ENCODE measurements around the gene GUCY1A2.

Gene GUCY1A2

DNA sequence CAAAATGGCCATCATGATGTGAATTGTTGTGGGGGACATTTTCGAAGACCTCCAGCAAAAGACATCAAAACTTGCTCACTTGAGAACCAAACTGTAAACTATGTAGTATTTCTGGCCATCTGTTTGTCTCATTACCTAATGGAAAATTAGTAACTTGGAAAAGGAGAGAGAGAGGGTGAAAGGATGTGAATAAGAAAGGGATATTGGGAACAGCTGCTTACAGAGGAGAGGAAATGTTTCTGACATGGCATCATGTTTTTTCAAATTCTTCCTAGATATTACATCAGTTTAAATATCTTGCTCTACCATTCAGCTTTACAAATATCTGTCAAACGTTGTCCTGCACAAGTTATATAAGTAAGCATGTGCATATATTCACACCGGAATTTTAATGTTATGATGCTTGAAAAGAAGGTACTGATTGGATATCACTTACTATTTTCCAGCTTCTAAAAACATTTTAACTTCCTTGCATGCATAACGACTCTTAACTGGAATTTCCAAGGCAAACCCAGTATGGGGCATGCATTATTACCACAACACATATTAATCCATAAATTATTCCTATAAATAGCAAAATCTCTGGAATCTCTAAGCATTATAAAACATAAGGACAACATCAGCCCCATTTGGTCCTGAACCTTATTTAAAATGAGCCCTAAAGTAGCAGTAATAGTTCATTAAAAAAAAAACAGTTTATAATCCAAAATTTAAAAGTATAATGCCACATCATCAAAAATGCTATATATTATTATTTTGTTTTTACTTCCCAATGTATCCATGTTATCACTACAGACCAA is 20.0 kb downstream of the GUCY1A2 start:
- no peak for DNase-seq

- no peak for DNase-seq
Observed at GRCh38 chr11:106997227-106997626, 21.0 kb downstream of the GUCY1A2 start.

GRCh38 chr11:106996691-106997090 is 21.6 kb downstream of the GUCY1A2 start:
- no peak for DNase-seq

DNA sequence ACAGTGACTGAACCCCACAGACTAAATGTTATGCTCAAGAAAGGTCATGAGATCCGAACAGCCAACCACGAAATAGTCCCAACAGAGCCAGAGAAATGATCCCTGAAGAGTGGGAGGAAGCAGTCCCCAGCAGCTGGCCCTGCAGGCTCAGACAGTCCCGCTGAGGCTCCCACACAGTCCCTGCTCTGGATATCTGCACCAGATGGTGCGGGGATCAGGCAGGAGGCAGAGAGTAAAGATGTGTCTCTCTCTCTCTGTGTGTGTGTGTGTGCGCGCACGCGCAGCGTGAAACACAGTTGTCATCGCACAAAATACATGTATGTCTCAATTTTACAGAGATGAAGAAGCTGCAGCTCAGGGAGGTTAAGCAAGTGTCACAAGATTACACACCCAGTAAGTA is 27.9 kb downstream of the GUCY1A2 start:
- no peak for DNase-seq

- DNase-seq: no peak
Observed at GRCh38 chr11:106989078-106989455, 29.2 kb downstream of the GUCY1A2 start.

DNA sequence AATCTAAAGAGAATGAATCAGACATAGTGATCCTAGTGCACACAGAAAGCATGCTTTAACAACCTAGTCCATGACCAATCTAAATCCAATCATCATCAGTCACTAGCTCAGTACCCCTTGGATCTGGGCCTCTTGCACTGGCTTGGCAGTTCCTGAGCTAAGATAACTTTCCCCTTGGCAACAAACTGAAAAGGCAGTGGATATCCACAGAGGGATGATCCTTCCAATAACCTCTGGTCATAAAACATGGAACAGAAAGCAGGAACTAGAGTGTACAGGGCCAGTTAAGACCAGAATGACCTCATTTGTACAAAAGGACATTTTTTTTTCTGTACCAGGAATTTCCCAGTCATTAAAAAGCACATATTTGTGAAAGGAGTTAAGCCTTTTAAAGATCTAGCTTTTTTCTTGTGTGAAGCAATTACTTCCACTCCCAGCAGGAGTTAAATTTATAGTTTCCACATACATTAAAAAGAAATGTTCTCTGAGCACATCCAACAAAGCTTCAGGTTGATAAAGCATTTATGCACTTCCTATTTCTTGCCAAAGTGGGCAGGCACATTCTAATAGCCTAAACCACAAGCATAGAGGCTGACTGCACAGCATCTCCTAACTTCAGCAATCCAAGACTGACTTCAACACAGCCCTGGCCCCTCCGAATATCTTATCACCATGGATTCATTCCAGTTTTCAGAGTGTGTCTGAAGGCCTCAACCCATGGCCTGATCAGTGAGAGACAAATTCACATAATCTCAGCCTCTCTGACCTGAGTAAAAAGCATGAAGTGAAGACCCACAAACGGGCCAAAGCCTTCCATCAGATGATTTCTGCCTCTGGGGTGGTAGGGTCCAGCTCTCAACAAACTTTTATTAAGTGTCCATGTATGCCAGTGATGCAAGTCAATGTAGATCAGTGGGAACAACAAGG is 29.9 kb downstream of the GUCY1A2 start:
- no peak for DNase-seq

DNA sequence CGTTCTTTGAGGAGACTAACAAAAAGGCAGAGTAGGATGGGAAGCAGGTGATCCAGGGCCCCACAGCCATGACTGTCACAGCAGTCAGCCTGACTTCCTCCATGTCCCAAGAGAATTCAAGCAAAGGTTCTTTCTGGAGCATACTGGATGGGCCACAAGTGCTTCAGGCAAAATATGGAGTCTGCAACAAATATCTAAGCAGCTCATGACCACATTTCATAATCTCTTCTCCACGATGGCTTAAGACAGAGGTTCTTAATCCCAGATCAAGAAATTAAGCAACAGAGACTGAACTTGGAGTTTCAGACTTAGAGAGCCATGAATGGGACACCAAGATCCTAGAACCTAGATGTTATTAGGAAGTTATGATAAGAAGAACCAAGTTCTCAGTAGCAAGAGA is 31.6 kb downstream of the GUCY1A2 start:
- DNase-seq: no peak

GRCh38 chr11:106986261-106986660 is 32.0 kb downstream of the GUCY1A2 start:
- DNase-seq: no peak

GRCh38 chr11:106983991-106984390 is 34.3 kb downstream of the GUCY1A2 start:
- DNase-seq: no peak

GRCh38 chr11:106983261-106983660 is 35.0 kb downstream of the GUCY1A2 start:
- DNase-seq: no peak

DNA sequence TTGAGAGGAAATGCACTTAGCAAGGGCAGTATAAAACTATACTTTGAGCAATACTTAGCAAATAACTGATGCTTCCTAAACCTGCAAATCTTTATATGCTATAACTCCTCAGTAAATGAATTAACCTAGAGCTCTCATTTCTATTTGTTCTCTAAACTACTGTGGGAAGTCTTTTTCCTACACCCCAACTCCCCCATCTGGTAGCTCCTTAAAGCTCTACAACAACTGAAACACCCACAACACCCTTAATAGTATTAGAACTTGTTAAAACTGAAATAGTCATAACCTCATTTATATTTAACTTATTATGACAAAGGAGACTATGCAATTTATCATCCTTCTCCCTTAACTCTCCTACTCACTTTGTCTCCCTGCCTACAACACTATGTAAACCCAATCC is 43.4 kb downstream of the GUCY1A2 start:
- no peak for DNase-seq

DNA sequence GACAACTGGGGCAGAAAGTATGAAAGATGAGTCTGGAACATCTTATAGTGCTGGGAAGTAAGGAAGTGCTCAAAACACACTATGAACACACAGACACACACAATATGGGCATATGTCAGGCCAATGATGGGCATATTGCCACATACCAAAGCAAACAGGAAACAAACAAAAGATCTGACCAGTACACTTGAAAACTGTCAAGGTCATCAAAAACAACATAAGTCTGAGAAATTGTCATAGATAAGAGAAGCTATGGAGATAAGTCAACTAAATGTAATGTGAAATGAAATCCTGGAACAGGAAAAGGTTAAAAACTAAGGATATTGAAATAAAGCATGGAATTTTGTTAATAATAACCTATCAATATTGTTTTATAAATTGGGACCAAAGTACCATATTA is 46.4 kb downstream of the GUCY1A2 start:
- no peak for DNase-seq

DNA sequence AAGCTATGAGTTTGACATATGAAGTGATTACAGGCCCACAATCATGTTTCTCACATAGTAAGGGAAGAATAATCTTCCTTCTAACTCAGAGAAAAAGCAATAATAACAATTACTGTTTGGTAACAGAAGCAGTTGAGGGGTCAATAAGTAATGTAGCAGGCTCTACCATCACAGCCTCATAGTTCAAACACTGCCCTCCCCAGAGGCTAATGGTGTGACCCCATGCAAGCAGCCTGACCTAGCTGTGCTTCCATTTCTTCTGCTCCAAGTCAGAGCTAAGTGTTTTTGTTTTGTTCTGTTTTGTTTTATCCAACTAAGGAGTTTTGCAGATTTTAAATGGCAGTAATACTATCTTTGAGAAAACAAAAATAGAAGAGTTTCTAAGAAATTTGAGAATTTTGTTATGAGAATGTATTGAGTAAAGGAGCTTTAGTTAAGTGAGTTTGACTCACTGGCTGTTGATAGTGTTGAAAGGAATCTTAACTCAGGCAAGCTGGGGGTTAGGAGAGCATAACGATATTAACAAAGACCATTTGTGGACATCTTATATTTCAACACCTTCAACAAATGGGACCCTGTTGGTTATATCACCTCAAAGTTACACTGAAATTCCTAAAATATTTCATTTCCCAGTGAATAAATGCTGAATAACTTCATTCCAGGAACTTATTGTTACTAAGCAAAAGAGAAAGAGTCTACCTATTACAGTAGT is 48.5 kb downstream of the GUCY1A2 start:
- no peak for DNase-seq

DNA sequence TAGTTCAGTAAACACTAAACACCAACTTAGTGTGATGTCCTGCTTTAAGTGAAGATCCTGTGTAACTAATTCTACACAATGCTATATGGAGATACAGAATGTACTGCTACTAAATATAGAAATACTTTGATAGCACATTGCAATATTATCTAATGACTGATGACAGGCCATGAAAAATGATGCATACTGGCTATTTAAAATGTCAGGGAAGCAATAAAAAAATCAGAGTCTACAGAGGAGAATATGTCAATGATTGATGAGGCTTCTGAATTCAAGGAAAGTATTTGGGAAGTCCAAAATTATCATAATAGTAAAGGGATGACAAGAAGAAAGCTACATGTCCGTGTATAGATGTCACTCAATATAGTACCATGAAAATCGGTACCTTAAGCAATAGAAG is 55.3 kb downstream of the GUCY1A2 start:
- no peak for DNase-seq

- DNase-seq: no peak
Observed at GRCh38 chr11:106961518-106961917, 56.8 kb downstream of the GUCY1A2 start.

DNA sequence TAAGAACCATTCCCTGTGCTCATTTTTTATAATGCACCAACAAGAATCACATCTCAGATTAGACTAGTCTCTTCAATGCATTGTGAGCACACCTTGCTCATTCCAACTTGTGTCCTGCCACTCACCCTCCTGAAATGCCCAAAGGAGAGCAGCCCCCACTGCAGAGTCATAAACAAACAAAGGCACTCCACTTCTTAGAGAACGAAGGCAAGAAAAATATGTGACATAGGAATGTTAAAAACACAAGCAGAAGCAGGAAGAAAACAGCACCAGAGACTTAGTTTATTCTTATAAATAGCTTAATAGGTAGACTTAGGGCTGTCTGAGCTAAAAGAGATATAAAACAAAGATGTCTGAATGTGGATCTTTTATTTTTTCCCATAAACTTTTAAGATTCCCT is 57.2 kb downstream of the GUCY1A2 start:
- DNase-seq: no peak

DNA sequence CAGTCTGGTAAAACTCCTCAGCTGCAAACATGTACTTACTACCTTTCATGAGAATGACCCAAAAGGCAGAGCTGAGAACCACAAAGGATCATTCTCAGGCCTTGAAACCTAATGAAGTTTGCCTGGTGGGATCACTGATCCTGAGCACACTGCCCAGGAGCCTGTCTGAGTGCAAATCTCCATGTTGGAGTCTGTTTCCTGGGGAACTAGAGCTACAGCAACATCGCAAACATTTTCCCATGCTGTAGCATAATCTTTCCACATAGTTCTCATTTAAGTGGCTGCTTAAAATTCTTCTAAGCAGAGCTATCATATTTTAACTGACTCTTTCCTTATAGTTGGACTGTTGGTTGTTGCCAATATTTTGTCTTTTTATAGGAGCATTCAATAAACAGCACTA is 58.5 kb downstream of the GUCY1A2 start:
- DNase-seq: no peak

- DNase-seq: no peak
Observed at GRCh38 chr11:106959386-106959785, 58.9 kb downstream of the GUCY1A2 start.

GRCh38 chr11:106958517-106959248 is 59.6 kb downstream of the GUCY1A2 start:
- no peak for DNase-seq

DNA sequence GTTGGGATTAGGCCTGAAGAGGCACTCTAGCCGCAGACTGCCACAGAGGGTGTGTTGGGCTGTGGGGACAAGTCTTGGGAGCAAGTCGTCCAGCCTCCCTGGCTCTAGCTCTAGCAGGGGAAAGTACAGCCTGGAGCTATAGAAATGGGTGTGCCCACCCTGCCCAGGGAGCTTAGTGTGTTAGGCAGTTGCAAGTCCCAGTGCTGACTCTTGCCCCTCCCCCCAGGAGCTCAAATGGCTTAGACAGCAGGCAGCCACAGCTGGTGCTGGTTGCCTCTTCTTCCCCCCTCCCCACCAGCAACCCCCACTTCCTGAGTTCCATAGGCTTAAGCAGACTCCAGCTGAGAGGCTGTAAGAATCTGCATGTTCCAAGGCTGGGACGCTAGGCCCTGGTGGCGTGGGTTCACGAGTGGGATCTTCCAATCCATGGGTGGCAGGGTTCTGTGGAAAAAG is 61.2 kb downstream of the GUCY1A2 start:
- no peak for DNase-seq

DNA sequence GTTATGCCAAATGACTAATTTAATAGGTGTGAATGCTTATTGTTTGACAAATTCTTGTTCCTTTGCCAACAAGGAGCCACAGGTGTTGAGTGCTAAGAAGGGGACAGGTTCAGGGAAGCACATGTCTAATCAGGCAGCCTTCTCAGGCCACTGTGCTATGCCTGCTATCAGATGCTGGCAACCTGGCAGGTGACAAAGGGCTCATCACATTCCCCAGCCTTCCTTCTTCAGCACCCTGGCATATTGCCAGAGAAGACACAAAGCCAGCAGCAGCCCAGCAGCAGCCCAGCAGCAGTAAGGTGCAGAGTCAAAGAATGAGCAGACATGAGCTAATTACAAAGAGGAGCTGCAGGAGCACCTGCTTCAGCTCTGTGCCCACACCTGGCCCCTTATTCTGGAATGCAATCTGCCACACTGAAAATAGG is 68.2 kb downstream of the GUCY1A2 start:
- peak in 1 of 2 experiments; percentile 38 for DNase-seq

- no peak for DNase-seq
Observed at GRCh38 chr11:106943089-106943488, 75.2 kb downstream of the GUCY1A2 start.

GRCh38 chr11:106939157-106939556 is 79.1 kb downstream of the GUCY1A2 start:
- peak in 1 of 2 experiments; percentile 40 for DNase-seq

All from NCI-H2081 (cell line).